Fibroblast of skin of left biceps (primary cell): Measurements from ENCODE around the gene KIF4B.
"Not testable (repeated sequence)": the region's sequence is repeated elsewhere in the genome, so short reads cannot be mapped to it uniquely, and the experiment has no call there.

Source experiments
- DNase-seq, 2 experiments: peaks; one replicate each; pipeline ENCODE4 v3.0.0-alpha.2; 2013; ENCODE audit warnings: low read depth in 2 of 2

KIF4B gene, protein sequence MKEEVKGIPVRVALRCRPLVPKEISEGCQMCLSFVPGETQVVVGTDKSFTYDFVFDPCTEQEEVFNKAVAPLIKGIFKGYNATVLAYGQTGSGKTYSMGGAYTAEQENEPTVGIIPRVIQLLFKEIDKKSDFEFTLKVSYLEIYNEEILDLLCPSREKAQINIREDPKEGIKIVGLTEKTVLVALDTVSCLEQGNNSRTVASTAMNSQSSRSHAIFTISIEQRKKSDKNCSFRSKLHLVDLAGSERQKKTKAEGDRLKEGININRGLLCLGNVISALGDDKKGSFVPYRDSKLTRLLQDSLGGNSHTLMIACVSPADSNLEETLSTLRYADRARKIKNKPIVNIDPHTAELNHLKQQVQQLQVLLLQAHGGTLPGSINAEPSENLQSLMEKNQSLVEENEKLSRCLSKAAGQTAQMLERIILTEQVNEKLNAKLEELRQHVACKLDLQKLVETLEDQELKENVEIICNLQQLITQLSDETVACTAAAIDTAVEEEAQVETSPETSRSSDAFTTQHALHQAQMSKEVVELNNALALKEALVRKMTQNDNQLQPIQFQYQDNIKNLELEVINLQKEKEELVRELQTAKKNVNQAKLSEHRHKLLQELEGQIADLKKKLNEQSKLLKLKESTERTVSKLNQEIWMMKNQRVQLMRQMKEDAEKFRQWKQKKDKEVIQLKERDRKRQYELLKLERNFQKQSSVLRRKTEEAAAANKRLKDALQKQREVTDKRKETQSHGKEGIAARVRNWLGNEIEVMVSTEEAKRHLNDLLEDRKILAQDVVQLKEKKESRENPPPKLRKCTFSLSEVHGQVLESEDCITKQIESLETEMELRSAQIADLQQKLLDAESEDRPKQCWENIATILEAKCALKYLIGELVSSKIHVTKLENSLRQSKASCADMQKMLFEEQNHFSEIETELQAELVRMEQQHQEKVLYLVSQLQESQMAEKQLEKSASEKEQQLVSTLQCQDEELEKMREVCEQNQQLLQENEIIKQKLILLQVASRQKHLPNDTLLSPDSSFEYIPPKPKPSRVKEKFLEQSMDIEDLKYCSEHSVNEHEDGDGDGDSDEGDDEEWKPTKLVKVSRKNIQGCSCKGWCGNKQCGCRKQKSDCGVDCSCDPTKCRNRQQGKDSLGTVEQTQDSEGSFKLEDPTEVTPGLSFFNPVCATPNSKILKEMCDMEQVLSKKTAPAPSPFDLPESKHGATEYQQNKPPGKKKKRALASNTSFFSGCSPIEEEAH

DNA sequence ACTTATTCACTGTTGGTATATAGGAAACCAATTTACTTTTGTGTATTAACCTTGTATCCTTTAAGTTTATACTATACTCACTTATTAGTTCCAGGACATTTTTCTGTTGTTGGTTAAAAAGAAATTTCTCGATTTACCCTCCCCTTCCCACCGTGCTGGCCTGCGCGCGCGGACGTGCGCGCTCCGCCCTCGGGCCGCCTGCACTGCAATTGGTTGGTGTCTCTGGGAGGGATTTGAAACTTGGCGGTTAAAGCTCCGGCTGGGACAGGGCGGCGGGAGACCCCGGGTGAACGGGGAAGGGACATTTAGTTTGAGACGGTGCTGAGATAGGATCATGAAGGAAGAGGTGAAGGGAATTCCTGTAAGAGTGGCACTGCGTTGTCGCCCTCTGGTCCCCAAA, at the start of gene KIF4B:
Gene KIF4B, plus strand, starts transcription at position 230 of the 400 bp plus-strand sequence. Its CDS starts 105 bp downstream, at position 335.
- DNase-seq: no peak

DNA sequence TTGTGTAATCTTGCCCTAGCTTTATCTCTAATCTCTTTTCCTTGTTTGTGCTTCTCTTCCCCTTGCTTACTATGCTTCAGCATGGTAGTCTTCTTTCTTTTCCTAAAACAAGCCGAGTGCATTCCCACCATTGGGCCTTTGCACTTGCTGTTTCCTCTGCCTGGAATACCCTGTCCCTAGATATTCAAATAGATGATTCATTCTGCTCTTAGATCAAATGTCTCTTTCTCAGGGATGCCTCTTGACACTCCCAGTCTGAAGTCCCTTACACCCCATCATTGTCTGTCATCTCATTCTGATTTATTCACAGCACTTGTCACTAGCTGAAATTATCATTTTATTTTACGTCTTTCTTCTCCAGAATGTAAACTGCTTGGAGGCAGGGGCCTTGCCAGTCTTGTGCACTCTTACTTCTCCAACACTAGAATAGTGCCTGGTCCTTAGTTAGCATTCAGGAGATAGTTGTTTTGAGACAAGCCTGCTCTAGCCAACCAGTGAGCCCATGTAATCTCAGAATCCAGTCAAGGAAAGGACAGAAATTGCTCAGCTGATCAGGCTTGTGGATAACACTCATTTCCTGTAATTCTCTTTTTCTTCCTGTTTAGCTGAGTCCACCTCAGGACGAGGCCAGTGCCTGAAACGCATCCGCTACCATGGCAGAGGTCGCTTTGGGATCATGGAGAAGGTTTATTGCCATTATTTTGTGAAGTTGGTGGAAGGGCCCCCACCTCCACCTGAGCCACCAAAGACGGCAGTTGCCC, 47.3 kb upstream of the KIF4B start:
- DNase-seq: no peak

DNA sequence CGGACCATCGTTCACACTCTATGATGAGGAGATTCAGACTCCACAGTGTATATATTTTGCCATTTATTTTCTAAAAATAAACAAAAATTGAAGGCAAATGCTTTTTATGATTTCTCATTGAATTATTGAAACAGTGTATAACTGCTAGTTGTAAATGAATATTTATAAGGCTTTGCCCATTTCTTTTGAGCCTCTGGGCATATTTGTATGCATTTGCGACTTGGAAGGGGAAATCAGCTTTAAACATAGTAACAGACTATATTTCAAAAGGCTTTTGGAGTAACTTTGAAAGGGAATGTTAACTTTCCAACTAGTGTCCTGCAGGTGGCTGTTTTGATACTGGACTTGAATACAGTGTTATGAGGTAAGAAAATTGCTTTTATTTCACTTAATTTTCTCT, 46.7 kb upstream of the KIF4B start:
- no peak for DNase-seq

DNA sequence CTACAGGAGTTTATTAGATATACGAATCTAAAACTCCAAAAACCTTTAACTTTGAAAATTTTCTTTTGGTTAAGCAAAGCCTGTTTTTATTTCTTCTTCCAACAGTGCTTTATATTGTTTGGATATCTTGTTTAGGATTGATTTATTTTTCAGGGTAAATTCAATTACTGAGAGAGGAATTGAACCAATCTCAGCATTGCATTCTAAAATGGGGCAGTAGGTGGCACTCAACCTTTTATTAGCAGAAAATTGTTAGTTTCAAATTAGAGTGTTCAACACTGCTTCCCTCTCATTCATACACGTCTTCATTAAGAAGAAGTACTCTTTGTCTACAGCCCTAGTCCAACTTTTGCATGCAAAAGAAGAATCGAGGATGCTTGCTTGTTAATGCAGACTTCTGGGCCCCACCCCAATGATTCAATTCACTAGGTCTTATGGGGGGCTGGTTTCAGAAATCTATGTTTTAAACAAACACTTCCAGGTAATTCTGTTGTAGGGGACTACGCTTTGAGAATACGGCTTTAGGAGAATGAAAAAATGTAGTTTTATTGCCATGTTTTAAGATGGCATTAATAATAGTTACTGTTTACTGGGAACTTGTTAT, 46.0 kb upstream of the KIF4B start:
- no peak for DNase-seq

DNA sequence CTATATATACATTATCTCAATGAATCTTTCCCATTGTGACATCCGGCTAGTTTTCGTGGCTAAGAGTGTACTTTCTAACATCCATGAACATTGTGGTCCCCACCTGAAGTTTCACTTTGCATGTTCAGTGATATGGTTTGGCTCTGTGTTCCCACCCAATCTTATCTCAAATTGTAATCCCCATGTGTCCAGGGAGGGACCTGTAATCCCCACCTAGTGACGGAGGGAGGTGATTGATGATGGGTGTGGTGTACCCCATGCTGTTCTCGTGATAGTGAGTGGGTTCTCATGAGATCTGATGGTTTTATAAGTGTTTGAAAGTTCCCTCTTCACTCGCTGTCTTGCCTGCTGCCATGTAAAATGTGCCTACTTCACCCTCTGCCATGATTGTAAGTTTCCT, 44.6 kb upstream of the KIF4B start:
- no peak for DNase-seq

DNA sequence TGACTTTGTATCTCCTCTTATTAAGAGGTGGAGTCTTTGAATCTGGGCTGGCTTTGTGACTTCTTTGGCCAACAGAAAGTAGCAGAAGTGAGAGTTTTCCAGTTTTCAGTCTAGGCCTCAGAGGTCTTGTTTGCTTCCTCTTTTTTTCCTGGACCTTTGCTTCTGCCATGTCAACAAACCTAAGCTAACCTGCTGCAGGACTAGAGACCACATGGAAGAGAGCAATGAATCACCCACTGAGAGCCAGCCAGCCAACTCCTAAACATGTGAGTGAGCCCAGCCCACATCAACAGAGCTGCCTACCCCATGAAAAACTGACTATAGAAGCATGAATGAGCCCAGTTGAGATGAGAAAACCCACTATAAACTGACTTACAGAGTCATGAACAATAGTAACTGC, 42.8 kb upstream of the KIF4B start:
- DNase-seq: no peak

DNA sequence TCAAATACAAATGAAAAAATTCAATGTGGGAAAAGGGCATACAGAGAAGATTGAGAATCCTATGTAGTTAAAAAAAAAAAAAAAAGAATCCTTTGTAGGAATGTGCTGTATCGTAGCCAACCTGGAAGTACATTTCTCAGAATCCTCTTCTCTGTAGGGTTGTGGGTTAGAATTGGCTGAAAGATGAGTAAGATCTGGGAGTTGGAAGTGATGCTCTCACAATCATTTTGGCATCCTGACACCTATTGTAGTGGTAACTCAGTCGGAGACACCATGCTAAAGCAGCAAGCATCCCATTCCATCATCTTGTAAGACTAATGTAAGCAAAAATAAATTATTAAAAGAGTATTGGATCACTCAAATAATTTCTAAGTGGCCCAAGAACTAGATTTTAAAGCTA, 42.1 kb upstream of the KIF4B start:
- peak; percentile 20 to 32 for DNase-seq

DNA sequence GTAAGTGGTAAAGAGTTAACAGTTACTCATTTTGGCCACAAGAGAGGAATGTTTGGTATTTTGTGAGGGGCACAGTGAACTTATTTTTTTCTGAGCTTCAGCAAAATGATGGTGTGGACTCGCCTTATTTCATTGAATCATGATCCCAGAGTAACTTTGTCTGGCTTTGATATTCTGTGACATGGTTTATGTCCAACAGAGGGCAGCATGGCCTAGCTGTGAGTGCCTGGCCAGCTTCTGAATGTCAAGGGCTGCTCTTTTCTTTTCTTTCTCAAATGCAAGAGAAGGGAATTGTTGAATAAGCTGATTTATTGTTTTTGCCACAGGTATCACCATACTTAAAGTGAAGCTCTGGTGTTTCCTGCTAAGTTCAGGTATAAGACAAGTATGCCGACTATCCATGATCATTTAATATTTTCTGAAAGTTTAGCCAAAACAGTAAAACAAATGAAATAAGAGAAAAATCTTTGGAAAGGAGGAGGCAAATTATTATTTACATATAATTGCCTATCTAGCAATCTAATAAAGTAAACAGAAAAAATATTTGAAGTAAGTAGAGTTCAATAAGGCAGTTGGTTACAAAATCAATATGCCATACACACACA, 41.0 kb upstream of the KIF4B start:
- DNase-seq: no peak

DNA sequence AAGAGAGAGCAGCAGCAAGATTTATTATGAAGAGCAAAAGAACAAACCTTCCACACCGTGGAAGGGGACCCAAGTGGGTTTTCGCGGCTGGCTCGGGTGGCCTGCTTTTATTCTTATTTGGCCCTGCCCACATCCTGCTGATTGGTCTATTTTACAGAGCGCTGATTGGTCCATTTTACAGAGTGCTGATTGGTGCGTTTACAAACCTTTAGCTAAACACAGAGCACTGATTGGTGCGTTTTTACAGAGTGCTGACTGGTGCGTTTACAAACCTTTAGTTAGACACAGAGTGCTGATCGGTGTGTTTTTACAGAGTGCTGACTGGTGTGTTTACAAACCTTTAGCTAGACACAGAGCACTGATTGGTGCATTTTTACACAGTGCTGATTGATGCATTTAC, 37.5 kb upstream of the KIF4B start:
- DNase-seq: not testable (repeated sequence)

DNA sequence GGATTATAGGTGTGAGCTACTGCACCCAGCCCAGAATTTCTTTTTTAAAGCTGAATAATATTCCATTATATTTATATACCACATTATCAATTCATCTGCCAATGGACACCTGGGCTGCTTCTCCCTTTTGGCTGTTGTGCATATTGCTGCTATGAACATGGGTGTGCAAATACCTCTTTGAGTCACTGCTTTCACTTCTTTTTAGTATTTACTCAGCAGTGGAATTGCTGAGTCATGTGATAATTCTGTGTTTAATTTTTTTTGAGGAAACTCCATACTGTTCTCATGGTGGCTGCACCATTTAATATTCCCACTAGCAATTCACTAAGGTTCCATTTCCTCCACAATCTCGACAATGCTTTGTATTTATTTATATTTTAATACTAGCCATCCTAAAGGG, 36.1 kb upstream of the KIF4B start:
- DNase-seq: no peak

DNA sequence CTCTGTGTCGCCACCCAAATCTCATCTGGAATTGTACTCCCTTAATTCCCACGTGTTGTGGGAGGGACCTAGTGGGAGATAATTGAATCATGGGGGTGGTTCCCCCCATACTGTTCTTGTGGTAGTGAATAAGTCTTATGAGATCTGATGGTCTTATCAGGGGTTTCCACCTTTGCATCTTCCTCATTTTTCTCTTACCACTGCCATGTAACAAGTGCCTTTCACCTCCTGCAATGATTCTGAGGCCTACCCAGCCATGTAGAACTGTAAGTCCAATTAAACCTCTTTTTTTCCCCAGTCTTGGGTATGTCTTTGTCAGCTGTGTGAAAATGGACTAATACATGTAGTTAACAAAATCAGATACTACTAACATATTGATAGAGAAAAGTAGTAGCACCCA, 35.3 kb upstream of the KIF4B start:
- not testable (repeated sequence) for DNase-seq

DNA sequence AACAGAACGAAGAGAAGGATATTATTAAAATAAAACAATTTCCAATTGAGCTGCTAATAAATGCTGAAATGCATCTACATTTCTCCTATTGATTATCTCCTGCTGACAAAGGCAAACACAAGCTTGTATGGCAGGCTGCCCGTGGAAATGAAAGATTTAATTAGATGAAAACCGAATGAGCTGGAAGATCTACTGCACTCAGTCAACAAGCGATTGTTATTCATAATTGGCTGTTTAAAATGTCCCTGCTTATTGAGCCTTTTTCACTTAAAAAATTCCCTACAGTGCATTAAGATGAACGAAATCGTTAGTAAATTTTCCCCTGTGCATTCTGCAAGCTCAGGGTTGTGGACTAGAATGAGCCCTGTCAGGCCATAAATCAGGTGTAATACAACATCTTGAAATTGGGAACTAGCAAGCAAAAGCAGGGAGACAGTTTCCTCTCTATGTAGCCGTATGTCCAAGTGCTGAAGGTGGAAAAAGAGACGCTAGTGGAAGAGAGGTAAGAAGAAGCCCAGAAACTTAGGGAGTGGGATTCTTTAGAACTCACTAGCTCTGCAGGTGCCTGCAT, 28.5 kb upstream of the KIF4B start:
- no peak for DNase-seq

DNA sequence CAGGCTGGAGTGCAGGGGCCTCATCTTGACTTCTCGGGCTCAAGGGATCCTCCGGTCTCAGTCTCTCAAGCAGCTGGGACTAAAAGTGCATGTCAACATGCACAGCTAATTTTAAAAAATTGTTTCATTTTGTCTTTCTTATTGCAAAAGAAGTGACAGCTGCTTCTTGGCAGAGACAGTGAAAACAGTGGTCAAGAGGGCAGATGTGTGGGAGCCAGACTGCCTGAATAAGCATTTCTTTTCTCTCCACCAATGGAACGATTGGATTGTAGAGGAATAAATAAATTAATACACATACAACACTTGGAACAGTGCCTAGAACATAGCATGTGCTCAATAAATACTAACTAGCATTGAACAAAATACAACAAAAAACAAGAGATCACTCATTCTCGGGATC, 27.4 kb upstream of the KIF4B start:
- no peak for DNase-seq

DNA sequence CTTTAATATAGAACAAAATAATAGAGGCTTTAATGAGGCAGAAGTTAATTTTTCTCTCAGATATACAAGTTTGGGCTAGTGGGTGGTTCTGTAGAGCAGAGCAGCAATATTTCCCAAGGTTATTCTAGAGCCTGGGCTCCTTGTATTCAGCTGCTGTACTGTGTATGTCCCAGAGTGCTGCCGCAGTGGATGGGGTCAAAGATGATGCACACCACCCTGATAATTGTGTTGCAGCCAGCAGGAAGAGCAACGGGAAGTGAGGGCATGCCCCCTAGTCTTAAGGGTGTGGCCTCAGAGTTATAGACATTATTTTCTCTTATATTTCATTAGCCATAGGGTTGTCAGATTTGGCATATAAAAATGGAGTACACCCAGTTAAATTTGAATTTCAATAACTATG, 23.9 kb upstream of the KIF4B start:
- DNase-seq: no peak

DNA sequence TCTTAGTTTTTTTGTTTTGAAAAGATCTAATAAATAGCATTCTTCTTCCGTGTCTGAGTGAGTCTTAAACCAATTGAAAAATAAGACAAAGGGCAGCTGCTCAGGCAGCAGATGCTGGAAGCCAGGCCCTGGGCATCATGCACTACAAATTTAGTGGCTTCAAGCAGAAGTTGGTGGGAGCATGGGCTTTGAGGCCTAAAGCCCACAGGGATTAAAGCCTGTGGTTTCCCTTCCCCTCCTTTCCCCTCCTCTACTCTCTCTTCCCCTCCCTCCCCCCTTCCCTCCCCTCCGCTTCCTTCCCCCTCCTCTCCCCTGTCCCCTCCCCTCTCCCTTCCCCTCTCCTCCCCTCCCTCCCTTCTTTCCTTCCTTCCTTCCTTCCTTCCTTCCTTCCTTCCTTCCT, 20.1 kb upstream of the KIF4B start:
- no peak for DNase-seq

DNA sequence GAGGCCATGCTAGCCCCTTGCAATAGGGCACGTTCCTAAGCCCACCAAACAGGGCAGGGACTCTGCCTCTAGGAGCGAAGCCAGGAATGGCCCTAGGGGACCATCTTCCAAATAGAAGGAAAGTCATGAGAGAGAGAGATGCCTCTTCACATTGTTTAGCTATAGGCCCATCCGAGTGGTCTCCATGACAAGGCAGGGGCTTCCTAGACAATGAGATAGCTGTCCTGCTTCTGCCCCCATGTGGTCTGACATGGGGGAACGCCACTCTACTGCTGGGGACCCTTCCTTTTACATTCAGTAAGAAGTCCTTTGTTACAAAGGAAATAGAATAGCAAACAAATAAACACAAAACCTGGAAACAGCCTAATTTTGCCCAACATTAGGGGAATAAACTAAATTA, 17.9 kb upstream of the KIF4B start:
- no peak for DNase-seq

DNA sequence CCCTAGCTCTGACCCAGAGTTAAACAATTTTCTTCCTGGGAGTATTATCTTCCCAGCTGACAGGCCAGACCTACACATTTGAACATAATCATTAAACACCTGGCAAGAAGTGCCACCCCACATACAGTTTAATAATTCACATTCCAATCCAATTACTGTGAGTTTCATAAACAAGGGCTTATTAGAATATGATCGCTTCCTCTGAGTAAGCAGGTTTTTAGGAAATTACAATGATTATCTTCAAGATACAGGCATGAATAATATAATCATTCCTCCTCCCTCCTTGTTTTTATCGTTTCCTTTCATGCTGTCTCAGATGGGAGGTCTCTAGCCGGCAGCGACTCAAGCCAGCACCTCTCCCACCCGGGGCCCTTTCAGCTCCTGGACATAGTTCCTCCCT, 15.8 kb upstream of the KIF4B start:
- DNase-seq: no peak

DNA sequence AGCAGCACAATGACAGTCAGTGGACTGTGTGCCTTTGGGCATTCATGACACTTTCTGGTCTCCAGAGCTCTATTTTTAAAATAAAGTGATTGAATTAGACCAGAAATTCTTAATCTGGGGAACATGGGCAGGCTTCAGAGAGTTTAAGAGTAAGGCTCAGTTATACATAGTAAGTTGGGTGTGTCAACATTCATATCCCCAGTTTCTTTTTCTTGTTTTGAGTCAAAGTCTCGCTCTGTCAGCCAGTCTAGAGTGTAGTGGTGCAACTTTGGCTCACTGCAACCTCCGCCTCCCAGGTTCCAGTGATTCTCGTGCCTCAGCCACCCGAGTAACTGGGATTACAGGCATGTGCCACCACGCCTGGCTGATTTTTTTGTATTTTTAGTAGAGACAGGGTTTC, 13.7 kb upstream of the KIF4B start:
- no peak for DNase-seq

DNA sequence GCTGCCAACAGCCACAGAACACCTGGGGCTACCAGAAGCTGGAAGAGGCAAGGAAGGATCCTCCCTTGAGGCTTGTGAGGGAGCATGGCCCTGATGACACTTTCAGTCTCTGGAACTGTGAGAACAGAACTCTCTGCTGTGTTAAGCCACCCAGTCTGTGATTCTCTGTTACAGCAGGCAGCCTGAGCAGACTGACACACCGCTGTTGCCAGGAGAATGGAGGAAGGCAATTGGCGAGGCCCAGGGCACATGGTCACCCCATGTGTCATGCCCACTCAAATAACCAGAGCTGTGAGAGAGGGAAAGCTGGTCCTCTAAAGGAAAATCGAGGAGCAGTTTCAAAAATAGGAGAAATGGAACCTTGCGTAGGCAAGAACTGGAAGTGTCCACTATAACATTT, 12.0 kb upstream of the KIF4B start:
- DNase-seq: no peak

DNA sequence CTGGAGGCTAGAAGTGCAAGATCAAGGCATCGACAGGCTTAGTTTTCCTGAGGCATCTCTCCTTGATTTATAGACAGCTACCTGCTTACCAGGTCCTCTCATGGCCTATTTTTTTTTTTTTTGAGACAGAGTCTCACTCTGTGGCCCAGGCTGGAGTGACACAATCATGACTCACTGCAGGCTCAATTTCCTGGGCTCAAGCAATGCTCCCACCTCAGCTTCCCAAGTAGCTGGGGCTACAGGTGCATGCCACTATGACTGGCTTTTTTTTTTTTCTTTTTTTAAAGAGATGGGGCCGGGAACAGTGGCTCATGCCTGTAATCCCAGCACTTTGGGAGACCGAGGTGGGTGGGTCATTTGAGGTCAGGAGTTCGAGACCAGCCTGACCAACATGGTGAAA, 10.8 kb upstream of the KIF4B start:
- not testable (repeated sequence) for DNase-seq
